HepG2 (cell line): ENCODE measurements around the gene PAPPA. TPM values are rescaled to one million over a fixed set of nuclear protein-coding genes. Genes with fewer than 3 reads are reported as not detected.

ENCODE experiments used
- ATAC-seq: fragments of 200-7000 bp; cut with Tn5 transposase; 3 replicates; pipeline ENCODE4 v1.9.1; 2020; ENCODE audit warnings: mild to moderate bottlenecking, moderate library complexity
- BruUV-seq: library from RNA; stranded (reverse); fragments of 400-500 nt; replicated peaks from 2 replicates; lab custom pipeline; 2021; lab: Mats Ljungman, UMichigan
- CTCF ChIA-PET: fragments of 300-600 bp; formaldehyde crosslinking; extraction: SDS; loops from one replicate; lab custom pipeline; 2021; ENCODE audit warnings: low total read pairs, inconsistent platforms, low intra/inter-chr PET ratio; lab: Yijun Ruan, JAX
- POLR2A ChIA-PET: fragments of 350-600 bp; sonication (Branson Sonifier 250); formaldehyde crosslinking; loops from one replicate; lab custom pipeline; 2020; ENCODE audit warnings: antibody characterized with exemption, inconsistent platforms; lab: Yijun Ruan, JAX
- DNase-seq: peaks from one replicate; pipeline ENCODE4 v3.0.0-alpha.2; 2015; ENCODE audit warnings: low spot score
- FAIRE-seq: peaks from 3 replicates; lab custom pipeline; 2011; peaks lifted over from hg19 to GRCh38; lab: Jason Lieb, UNC
- H2AFZ ChIP-seq: one replicate; pipeline ENCODE4 v1.6.1; 2011; ENCODE audit warnings: low read length, inconsistent platforms
- H3K27ac ChIP-seq: fragments of 300-600 bp; 3 replicates; pipeline ENCODE4 v1.8.0; 2011; ENCODE audit warnings: mixed run types, mild to moderate bottlenecking, mixed read lengths, low read length, inconsistent platforms; ENCODE audit not compliant: insufficient read depth; ENCODE audit errors: extremely low read length
- H3K27me3 ChIP-seq, 2 experiments: fragments of 200-600 bp in 1 of 2; 2 replicates in 1 of 2; 3 replicates in 1 of 2; pipeline versions ENCODE4 v1.6.0 to v1.8.0; 2011; ENCODE audit warnings: low read length in 2 of 2, mild to moderate bottlenecking in 2 of 2, moderate library complexity in 2 of 2, inconsistent platforms in 1 of 2; ENCODE audit not compliant: insufficient read depth in 2 of 2, control insufficient read depth in 1 of 2
- H3K36me3 ChIP-seq, 2 experiments: fragments of 200-600 bp in 1 of 2; replicated peaks in 1 of 2; 2 replicates in 1 of 2; 3 replicates in 1 of 2; pipeline versions ENCODE4 v1.5.1 to v1.8.0; 2011; ENCODE audit warnings: low read length in 2 of 2, inconsistent platforms in 1 of 2; ENCODE audit not compliant: insufficient read depth in 2 of 2, control insufficient read depth in 1 of 2
- H3K4me1 ChIP-seq: 2 replicates; pipeline ENCODE4 v1.5.1; 2012; ENCODE audit warnings: low read length, inconsistent platforms; ENCODE audit not compliant: insufficient read depth
- H3K4me2 ChIP-seq: 2 replicates; pipeline ENCODE4 v1.6.0; 2011; ENCODE audit warnings: low read depth, low read length, inconsistent platforms
- H3K4me3 ChIP-seq, 3 experiments: fragments of 200-600 bp in 1 of 3; sonication (generic), shearing (Covaris generic) in 1 of 3; replicated peaks in 1 of 3; 2 replicates each; pipeline ENCODE4 v1.5.1; 2011 to 2016; ENCODE audit warnings: low read length in 3 of 3, inconsistent platforms in 2 of 3, low read depth in 2 of 3, mild to moderate bottlenecking in 2 of 3, control low read depth in 1 of 3, mixed read lengths in 1 of 3; ENCODE audit not compliant: insufficient read depth in 1 of 3
- H3K79me2 ChIP-seq: one replicate; pipeline ENCODE4 v1.6.1; 2011; ENCODE audit warnings: low read length, inconsistent platforms; ENCODE audit not compliant: insufficient read depth
- H3K9ac ChIP-seq: 2 replicates; pipeline ENCODE4 v1.6.0; 2011; ENCODE audit warnings: mild to moderate bottlenecking, low read depth, low read length, inconsistent platforms; ENCODE audit not compliant: insufficient read depth
- H3K9me3 ChIP-seq: 2 replicates; pipeline ENCODE4 v1.5.1; 2012; ENCODE audit warnings: mild to moderate bottlenecking, low read length
- H4K20me1 ChIP-seq: 2 replicates; pipeline ENCODE4 v1.6.0; 2011; ENCODE audit warnings: inconsistent platforms, mild to moderate bottlenecking, low read length, moderate library complexity; ENCODE audit not compliant: insufficient read depth
- EHMT2 ChIP-seq: fragments of 200-600 bp; sonication (generic); IDR thresholded peaks from 2 replicates; pipeline ENCODE4 v1.7.0; 2017; ENCODE audit warnings: antibody characterized with exemption, low read depth, low read length, borderline replicate concordance
- RAD21 ChIP-seq: fragments of 450-650 bp; formaldehyde crosslinking; IDR thresholded peaks from 2 replicates; pipeline ENCODE4 v1.5.0; 2020; ENCODE audit warnings: mild to moderate bottlenecking
- SP4 ChIP-seq: sonication (generic); formaldehyde crosslinking; IDR thresholded peaks from 2 replicates; pipeline ENCODE4 v1.8.1; 2023; ENCODE audit warnings: mild to moderate bottlenecking, missing genetic modification reagents
- ZBTB38 ChIP-seq: sonication (generic); formaldehyde crosslinking; IDR thresholded peaks from 2 replicates; pipeline ENCODE4 v1.5.1; 2020; ENCODE audit warnings: mild to moderate bottlenecking, missing genetic modification reagents
- ZIK1 ChIP-seq: sonication (generic); formaldehyde crosslinking; IDR thresholded peaks from 2 replicates; pipeline ENCODE4 v1.5.0; 2020; ENCODE audit warnings: mild to moderate bottlenecking, low read depth, missing genetic modification reagents, borderline replicate concordance
- ZNF230 ChIP-seq: sonication (generic); formaldehyde crosslinking; IDR thresholded peaks from 2 replicates; pipeline ENCODE4 v1.4.0; 2020; ENCODE audit warnings: mild to moderate bottlenecking, missing genetic modification reagents
- ZNF3 ChIP-seq: IDR thresholded peaks from 2 replicates; pipeline ENCODE4 v1.7.0; 2017; ENCODE audit warnings: inconsistent platforms
- ZNF318 ChIP-seq: sonication (generic); formaldehyde crosslinking; IDR thresholded peaks from 2 replicates; pipeline ENCODE4 v1.4.0; 2020; ENCODE audit warnings: mild to moderate bottlenecking, missing genetic modification reagents
- ZNF691 ChIP-seq: sonication (generic); formaldehyde crosslinking; IDR thresholded peaks from 2 replicates; pipeline ENCODE4 v1.4.0; 2020; ENCODE audit warnings: missing genetic modification reagents, low read depth, mild to moderate bottlenecking, borderline replicate concordance
- ZNF800 ChIP-seq: sonication (generic); formaldehyde crosslinking; IDR thresholded peaks from 2 replicates; pipeline ENCODE4 v1.4.0; 2020; ENCODE audit warnings: missing genetic modification reagents
- WGBS: methylation state at CpG from one replicate; pipeline ENCODE4 v1.1.6; 2017; ENCODE audit warnings: low lambda C conversion rate; 5-methylcytosine and 5-hydroxymethylcytosine counted together
- in situ Hi-C: cut with HindIII; loops from 2 replicates; pipeline ENCODE4 v1.10.0; 2017; ENCODE audit warnings: low pct_unique_long_range_greater_than_20kb; ENCODE audit not compliant: extremely low pct_ligation_motif_present
- intact Hi-C: fragments of 100-400 bp; cut with micrococcal nuclease; formaldehyde crosslinking; loops from one replicate; pipeline ENCODE4 v1.10.0; 2022; ENCODE audit not compliant: unreplicated experiment
- polyA plus RNA-seq, 8 experiments: library from polyadenylated mRNA; depleted of rRNA in 3 of 8; stranded (reverse) in 7 of 8; unstranded in 1 of 8; fragments of >200 nt; fragmentation: Illumina TruSeq in 4 of 8; extraction: Trizol in 4 of 8; gene quantifications; 2 replicates each; pipeline versions ENCODE4 v1.2.1 to v1.2.3, GENCODE V29; 2011 to 2016; ENCODE audit warnings: low read depth in 4 of 8, missing spikeins in 1 of 8, mixed read lengths in 1 of 8; ENCODE audit not compliant: insufficient read depth in 1 of 8
- total RNA-seq, 5 experiments: library from RNA; depleted of rRNA; stranded (reverse); fragments of >200 nt; fragmentation: Illumina TruSeq; extraction: Trizol; gene quantifications; 2 replicates each; pipeline ENCODE4 v1.2.3, GENCODE V29; 2016; ENCODE audit warnings: low read depth in 1 of 5

The PAPPA gene
- total and polyA plus RNA-seq, 2 of the 13 experiments (the other 11 are each of a cell fraction or from before 2014, with no cell fraction given) = 0.09 to 0.11 TPM

- TF ChIP-seq ZNF800 = no peak
- no peak for TF ChIP-seq ZNF230 (CRISPR knock-in tag)
These were observed 229.5 kb downstream of the PAPPA start (continued) for GRCh38 chr9:116383133-116383532.

GRCh38 chr9:116383936-116384335, 230.3 kb downstream of the PAPPA start:
- intact Hi-C loops (no loop called here), in situ Hi-C loops (no loop called here)
- no peaks in the 10 kb centered on the region for H3K79me2 ChIP-seq
- no peak overlapping the region for H3K27ac ChIP-seq
- no peaks in the 10 kb centered on the region for H3K36me3 ChIP-seq
- no peak overlapping the region for H3K4me2 ChIP-seq
- H3K4me3 ChIP-seq = no peak overlapping the region
- no peak overlapping the region for H2AFZ ChIP-seq
- no peak overlapping the region for H3K9ac ChIP-seq
- H3K27me3 ChIP-seq = no peaks in the 10 kb centered on the region
- H3K4me1 ChIP-seq = no peaks in the 10 kb centered on the region
- H3K9me3 ChIP-seq = no peaks in the 10 kb centered on the region
- no TSS peak for BruUV-seq
- POLR2A ChIA-PET = no interaction called here
- no peaks in the 10 kb centered on the region for H4K20me1 ChIP-seq
- DNase-seq (no peak), ATAC-seq (no peak), FAIRE-seq (no peak)
- CTCF ChIA-PET = no interaction called here
- WGBS = 92% methylated on average over 4 of the region's 4 CpGs
- TF ChIP-seq SP4 (CRISPR knock-in tag) (no peak), ZNF3 (no peak), ZNF691 (CRISPR knock-in tag) (no peak), ZBTB38 (CRISPR knock-in tag) (no peak), ZNF318 (no peak), EHMT2 (no peak), ZIK1 (CRISPR knock-in tag) (no peak), RAD21 (CRISPR knock-in tag) (no peak)
